Measurements from ENCODE around the gene KLHL29. TPM values are rescaled to one million over a fixed set of nuclear protein-coding genes. Genes with fewer than 3 reads are reported as not detected.

Gene KLHL29
- polyA plus RNA-seq, 1 of the 3 experiments (the other 2 are of a cell fraction) = 4.6 TPM

GRCh38 chr2:23571527-23572282 is 186.7 kb downstream of the KLHL29 start:
- Histone ChIP-seq H3F3A (replicated peaks; ENCODE audit: insufficient read depth) (no peaks in the 10 kb centered on the region), H3K4me1 (ENCODE audit: control insufficient read depth in 1 of 2, insufficient read depth in 2 of 2, low read depth in 1 of 2, low read length in 1 of 2) (peaks cover 0 to 34% of the 10 kb centered on the region in 2 experiments; a peak in 2 of 4 replicates), H3K27ac (ENCODE audit: low read depth in 2 of 2, low read length in 1 of 2) (no peak overlapping the region), H4K20me1 (ENCODE audit: insufficient read depth) (no peaks in the 10 kb centered on the region), H3K27me3 (ENCODE audit: insufficient read depth) (no peaks in the 10 kb centered on the region), H3K9ac (no peak overlapping the region), H3K9me3 (no peaks in the 10 kb centered on the region), H3K9me2 (no peaks in the 10 kb centered on the region), H3K4me3 (ENCODE audit: low read depth in 2 of 2, low read length in 1 of 2) (no peak overlapping the region), H3K36me3 (replicated peaks in 1 of 2; ENCODE audit: control insufficient read depth in 1 of 2, insufficient read depth in 2 of 2, low read length in 1 of 2) (no peaks in the 10 kb centered on the region), H3K79me2 (ENCODE audit: insufficient read depth) (no peaks in the 10 kb centered on the region), H2AFZ (ENCODE audit: low read depth) (no peak overlapping the region), H3K4me2 (no peak overlapping the region)
- ChIA-PET POLR2A (no interaction called here), CTCF (no interaction called here)
- 88% methylated on average over 12 of the region's 12 CpGs for WGBS (ENCODE audit: low lambda C conversion rate)
- DNase-seq = no peak
- TF ChIP-seq EZH2phosphoT487 (IDR thresholded peaks at IDR 0.05; ENCODE audit: borderline replicate concordance, low read depth) = no peak
- no peak for TF ChIP-seq MEF2A (IDR thresholded peaks at IDR 0.05; ENCODE audit: borderline replicate concordance, low read depth)

- Histone ChIP-seq H3K9me2 (no peaks in the 10 kb centered on the region), H2AFZ (ENCODE audit: low read depth) (no peak overlapping the region), H4K20me1 (ENCODE audit: insufficient read depth) (no peaks in the 10 kb centered on the region), H3K27ac (ENCODE audit: low read depth in 2 of 2, low read length in 1 of 2) (no peak overlapping the region), H3K9ac (no peak overlapping the region), H3K4me1 (ENCODE audit: control insufficient read depth in 1 of 2, insufficient read depth in 2 of 2, low read depth in 1 of 2, low read length in 1 of 2) (peaks cover 0 to 11% of the 10 kb centered on the region in 2 experiments; a peak in 1 of 4 replicates), H3K9me3 (no peaks in the 10 kb centered on the region), H3F3A (replicated peaks; ENCODE audit: insufficient read depth) (no peaks in the 10 kb centered on the region), H3K4me2 (no peak overlapping the region), H3K27me3 (ENCODE audit: insufficient read depth) (no peaks in the 10 kb centered on the region), H3K4me3 (ENCODE audit: low read depth in 2 of 2, low read length in 1 of 2) (no peak overlapping the region), H3K36me3 (replicated peaks in 1 of 2; ENCODE audit: control insufficient read depth in 1 of 2, insufficient read depth in 2 of 2, low read length in 1 of 2) (no peaks in the 10 kb centered on the region), H3K79me2 (ENCODE audit: insufficient read depth) (no peaks in the 10 kb centered on the region)
- no peak for TF ChIP-seq YY1 (IDR thresholded peaks at IDR 0.05; ENCODE audit: low read depth)
- no peak for TF ChIP-seq GABPA (IDR thresholded peaks at IDR 0.05; ENCODE audit: low read depth)
- TF ChIP-seq PBX3 (IDR thresholded peaks at IDR 0.05) = no peak
- TF ChIP-seq CHD2 (IDR thresholded peaks at IDR 0.05; ENCODE audit: low read length, partially characterized antibody) = no peak
- TF ChIP-seq SMC3 (IDR thresholded peaks at IDR 0.05; ENCODE audit: low read depth, low read length) = no peak
- no peak for TF ChIP-seq RFX5 (IDR thresholded peaks at IDR 0.05; ENCODE audit: low read length)
- no peak for TF ChIP-seq MAX (IDR thresholded peaks at IDR 0.05; ENCODE audit: low read depth)
- TF ChIP-seq SIN3A (IDR thresholded peaks at IDR 0.05; ENCODE audit: borderline replicate concordance, low read depth, low read length) = no peak
- TF ChIP-seq FOXM1 (IDR thresholded peaks at IDR 0.05; ENCODE audit: low read depth) = no peak
- TF ChIP-seq ZBTB33 (IDR thresholded peaks at IDR 0.05; ENCODE audit: borderline replicate concordance, low read depth) = no peak
- TF ChIP-seq TCF12 (IDR thresholded peaks at IDR 0.05) = no peak
- TF ChIP-seq TEAD4 (IDR thresholded peaks at IDR 0.05; ENCODE audit: borderline replicate concordance, insufficient read depth) = no peak
- no peak for DNase-seq
- ChIA-PET POLR2A (no interaction called here), CTCF (interaction anchor here (1.7 to 3.4 kb wide), 3 partner anchors 8 to 170 kb away, joined by 7 to 14 read pairs (median 8); no protein-coding TSS in a partner anchor)
- WGBS (ENCODE audit: low lambda C conversion rate) = 82% methylated on average over 13 of the region's 13 CpGs
These were observed 190.1 kb downstream of the KLHL29 start for GRCh38 chr2:23574919-23575654.

Measured in SK-N-SH (cell line).